ENCODE results near the gene NSUN6. TPM values are rescaled to one million over a fixed set of nuclear protein-coding genes. Genes with fewer than 3 reads are reported as not detected.
"Not testable (repeated sequence)": the region's sequence is repeated elsewhere in the genome, so short reads cannot be mapped to it uniquely, and the experiment has no call there.

Gene NSUN6
- total RNA-seq, 4 donors from 2014 or later, result 2.4 to 3.8 (median 2.9) TPM

DNA sequence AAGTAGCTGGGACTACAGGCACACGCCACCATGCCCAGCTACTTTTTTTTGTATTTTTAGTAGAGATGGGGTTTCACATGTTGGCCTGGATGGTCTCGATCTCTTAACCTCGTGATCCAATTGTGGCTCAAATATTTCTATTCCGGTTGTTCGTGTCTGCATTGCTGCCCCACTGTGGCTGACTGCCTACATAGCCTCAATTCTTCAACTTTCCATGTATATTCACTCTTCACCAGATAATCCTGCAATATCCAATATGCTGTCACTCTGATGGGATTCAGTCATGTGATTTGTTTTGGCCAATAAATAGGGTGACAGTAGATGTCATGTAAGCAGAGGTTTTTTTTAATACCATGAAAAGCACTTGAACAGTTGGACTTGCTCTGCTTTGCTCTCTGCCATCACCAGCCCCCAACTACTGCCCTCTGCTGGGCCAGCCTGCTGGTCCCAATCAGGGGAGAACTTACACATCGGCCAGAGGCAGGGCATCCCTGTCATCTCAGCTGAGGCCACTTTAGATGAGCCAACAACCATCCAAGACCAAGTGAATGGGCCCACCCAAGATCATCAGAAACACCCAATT lies 56.7 kb downstream of the NSUN6 start:
- peaks cover 0 to 4% of the 10 kb centered on the region in 2 donors for H3K36me3 ChIP-seq
- intact Hi-C loops (cut with DNase I; ENCODE audit: low total_unique reads) (no loop called here), in situ Hi-C loops (cut with MboI; ENCODE audit: low sequenced_read_pairs in 4 of 4) (no loop called here)
- no peak overlapping the region for H3K27ac ChIP-seq
- DNase-seq, result no peak
- no peaks in the 10 kb centered on the region for H3K27me3 ChIP-seq
- no peak overlapping the region for H3K4me3 ChIP-seq
- no peaks in the 10 kb centered on the region for H3K4me1 ChIP-seq
- ATAC-seq, result no peak
- no peaks in the 10 kb centered on the region for H3K9me3 ChIP-seq
- no peak for TF ChIP-seq POLR2A (IDR thresholded peaks at IDR 0.05)
- TF ChIP-seq, protein P1, sequence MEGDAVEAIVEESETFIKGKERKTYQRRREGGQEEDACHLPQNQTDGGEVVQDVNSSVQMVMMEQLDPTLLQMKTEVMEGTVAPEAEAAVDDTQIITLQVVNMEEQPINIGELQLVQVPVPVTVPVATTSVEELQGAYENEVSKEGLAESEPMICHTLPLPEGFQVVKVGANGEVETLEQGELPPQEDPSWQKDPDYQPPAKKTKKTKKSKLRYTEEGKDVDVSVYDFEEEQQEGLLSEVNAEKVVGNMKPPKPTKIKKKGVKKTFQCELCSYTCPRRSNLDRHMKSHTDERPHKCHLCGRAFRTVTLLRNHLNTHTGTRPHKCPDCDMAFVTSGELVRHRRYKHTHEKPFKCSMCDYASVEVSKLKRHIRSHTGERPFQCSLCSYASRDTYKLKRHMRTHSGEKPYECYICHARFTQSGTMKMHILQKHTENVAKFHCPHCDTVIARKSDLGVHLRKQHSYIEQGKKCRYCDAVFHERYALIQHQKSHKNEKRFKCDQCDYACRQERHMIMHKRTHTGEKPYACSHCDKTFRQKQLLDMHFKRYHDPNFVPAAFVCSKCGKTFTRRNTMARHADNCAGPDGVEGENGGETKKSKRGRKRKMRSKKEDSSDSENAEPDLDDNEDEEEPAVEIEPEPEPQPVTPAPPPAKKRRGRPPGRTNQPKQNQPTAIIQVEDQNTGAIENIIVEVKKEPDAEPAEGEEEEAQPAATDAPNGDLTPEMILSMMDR (IDR thresholded peaks at IDR 0.05 in 4 of 5, conservative IDR thresholded peaks at IDR 0.05 in 1 of 5), result no peak

- ATAC-seq; H3K27me3 ChIP-seq; H3K4me3 ChIP-seq; H3K4me1 ChIP-seq; intact Hi-C loops (cut with DNase I; ENCODE audit: low total_unique reads); H3K27ac ChIP-seq; DNase-seq; H3K9me3 ChIP-seq; in situ Hi-C loops (cut with MboI; ENCODE audit: low sequenced_read_pairs in 4 of 4): not testable (repeated sequence)
- H3K36me3 ChIP-seq, result peaks cover 0 to 15% of the 10 kb centered on the region in 2 donors
Observed at GRCh38 chr10:18591141-18591540, 60.2 kb downstream of the NSUN6 start.

GRCh38 chr10:18586637-18587036 lies 64.8 kb downstream of the NSUN6 start:
- H3K36me3 ChIP-seq, result peaks cover 0 to 18% of the 10 kb centered on the region in 2 donors
- H3K4me3 ChIP-seq; ATAC-seq; H3K9me3 ChIP-seq; H3K27me3 ChIP-seq; DNase-seq; intact Hi-C loops (cut with DNase I; ENCODE audit: low total_unique reads); H3K4me1 ChIP-seq; H3K27ac ChIP-seq; in situ Hi-C loops (cut with MboI; ENCODE audit: low sequenced_read_pairs in 4 of 4): not testable (repeated sequence)

DNA sequence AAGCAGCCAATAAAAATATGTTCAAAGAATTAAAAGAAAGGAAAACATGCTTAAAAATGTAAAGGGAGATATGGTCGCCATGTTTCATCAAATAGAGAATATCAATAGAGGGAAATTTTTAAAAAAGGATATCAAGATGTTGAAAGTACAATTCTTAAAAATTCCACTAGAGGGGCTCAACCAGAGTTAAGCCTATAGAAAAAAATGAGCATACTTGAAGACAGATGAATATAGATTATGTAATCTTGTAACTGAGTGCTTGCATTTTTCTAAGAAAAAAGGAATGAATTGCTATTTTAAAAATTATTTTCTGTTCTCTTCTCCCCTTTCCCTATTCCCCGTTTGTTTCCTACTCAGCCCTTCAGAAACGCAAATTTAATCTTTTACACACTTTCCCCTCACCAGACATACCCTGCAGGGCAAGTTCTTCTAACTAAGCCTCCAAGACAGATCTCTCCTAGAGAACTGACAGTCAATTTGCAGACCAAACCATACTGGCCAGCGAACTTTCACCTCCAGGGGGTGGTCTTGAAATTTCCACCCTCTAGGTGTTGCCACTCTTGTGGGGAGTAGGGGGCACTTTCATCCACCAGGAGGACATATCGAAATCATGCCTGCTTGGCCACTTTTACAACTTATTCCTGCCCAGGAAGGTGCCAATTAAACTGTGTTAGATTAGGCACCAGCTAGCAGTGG lies 67.7 kb downstream of the NSUN6 start:
- Histone ChIP-seq H3K4me1 (no peaks in the 10 kb centered on the region), H3K4me3 (no peak overlapping the region), H3K27me3 (no peaks in the 10 kb centered on the region), H3K9me3 (no peaks in the 10 kb centered on the region), H3K36me3 (peaks cover 0 to 31% of the 10 kb centered on the region in 2 donors), H3K27ac (no peak overlapping the region)
- no peak for TF ChIP-seq POLR2A (IDR thresholded peaks at IDR 0.05)
- TF ChIP-seq, protein P1 (IDR thresholded peaks at IDR 0.05 in 4 of 5, conservative IDR thresholded peaks at IDR 0.05 in 1 of 5), result no peak
- DNase-seq (no peak), ATAC-seq (no peak)
- intact Hi-C loops (cut with DNase I; ENCODE audit: low total_unique reads) (no loop called here), in situ Hi-C loops (cut with MboI; ENCODE audit: low sequenced_read_pairs in 4 of 4) (no loop called here)

GRCh38 chr10:18582803-18583202 lies 68.6 kb downstream of the NSUN6 start:
- H3K27ac ChIP-seq, result no peak overlapping the region
- H3K9me3 ChIP-seq, result no peaks in the 10 kb centered on the region
- in situ Hi-C loops (cut with MboI; ENCODE audit: low sequenced_read_pairs in 4 of 4), result no loop called here
- intact Hi-C loops (cut with DNase I; ENCODE audit: low total_unique reads), result no loop called here
- no peaks in the 10 kb centered on the region for H3K4me1 ChIP-seq
- peaks cover 0 to 28% of the 10 kb centered on the region in 2 donors for H3K36me3 ChIP-seq
- DNase-seq (no peak), ATAC-seq (no peak)
- no peaks in the 10 kb centered on the region for H3K27me3 ChIP-seq
- TF ChIP-seq, protein P1 (IDR thresholded peaks at IDR 0.05 in 4 of 5, conservative IDR thresholded peaks at IDR 0.05 in 1 of 5), result no peak
- TF ChIP-seq POLR2A (IDR thresholded peaks at IDR 0.05), result no peak
- H3K4me3 ChIP-seq, result no peak overlapping the region
